ENCODE data around the gene GJC1. TPM values are rescaled to one million over a fixed set of nuclear protein-coding genes. Genes with fewer than 3 reads are reported as not detected.

GJC1 gene
- total RNA-seq, 1 donor from 2014 or later, result 81.3 TPM

DNA sequence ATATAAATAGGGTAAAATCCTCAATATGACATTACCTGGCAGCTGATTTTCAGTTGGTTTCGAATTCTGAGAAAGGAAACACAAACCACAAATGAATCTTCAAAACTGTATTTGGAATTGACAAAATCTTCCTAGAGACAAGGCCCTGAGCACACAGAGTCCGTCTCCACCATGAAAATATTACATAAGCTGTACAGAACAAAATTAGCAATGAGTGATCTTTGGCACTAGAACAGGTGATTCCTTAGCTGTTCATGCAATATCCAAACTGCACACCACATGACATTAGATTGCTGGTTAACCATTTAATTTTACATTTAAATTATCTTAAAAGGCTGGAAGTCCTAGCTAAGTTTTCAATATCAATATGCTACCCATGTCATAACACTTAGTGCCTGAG is 31.7 kb downstream of the GJC1 start:
- DNase-seq, result no peak

GRCh38 chr17:44797802-44798201 is 32.3 kb downstream of the GJC1 start:
- no peak for DNase-seq

GRCh38 chr17:44796731-44797130 is 33.4 kb downstream of the GJC1 start:
- DNase-seq, result no peak

- DNase-seq, result no peak
These were observed 34.2 kb downstream of the GJC1 start for GRCh38 chr17:44795928-44796327.

GRCh38 chr17:44795421-44795820 is 34.7 kb downstream of the GJC1 start:
- DNase-seq, result no peak

GRCh38 chr17:44794851-44795413 is 35.2 kb downstream of the GJC1 start:
- DNase-seq, result no peak

GRCh38 chr17:44793885-44794842 is 35.9 kb downstream of the GJC1 start:
- no peak for DNase-seq

GRCh38 chr17:44792276-44792675 is 37.8 kb downstream of the GJC1 start:
- no peak for DNase-seq

DNA sequence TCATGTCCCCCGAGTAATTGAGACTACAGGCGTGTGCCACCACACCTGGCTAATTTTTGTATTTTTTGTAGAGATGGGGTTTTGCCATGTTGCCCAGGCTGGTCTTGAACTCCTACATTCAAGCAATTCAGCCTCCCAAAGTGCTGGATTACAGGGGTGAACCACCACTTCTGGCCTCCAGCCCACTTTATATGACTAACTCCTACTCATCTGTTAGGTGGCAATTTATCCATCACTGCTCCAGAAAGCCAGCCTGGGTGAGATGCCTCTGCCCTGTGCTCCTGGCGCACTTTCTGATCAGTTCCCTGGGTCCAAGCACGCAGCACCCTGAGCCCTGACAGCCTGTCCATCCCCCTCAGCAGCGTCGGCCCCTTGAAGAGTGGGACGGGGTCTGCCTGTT is 41.9 kb downstream of the GJC1 start:
- DNase-seq, result no peak

DNA sequence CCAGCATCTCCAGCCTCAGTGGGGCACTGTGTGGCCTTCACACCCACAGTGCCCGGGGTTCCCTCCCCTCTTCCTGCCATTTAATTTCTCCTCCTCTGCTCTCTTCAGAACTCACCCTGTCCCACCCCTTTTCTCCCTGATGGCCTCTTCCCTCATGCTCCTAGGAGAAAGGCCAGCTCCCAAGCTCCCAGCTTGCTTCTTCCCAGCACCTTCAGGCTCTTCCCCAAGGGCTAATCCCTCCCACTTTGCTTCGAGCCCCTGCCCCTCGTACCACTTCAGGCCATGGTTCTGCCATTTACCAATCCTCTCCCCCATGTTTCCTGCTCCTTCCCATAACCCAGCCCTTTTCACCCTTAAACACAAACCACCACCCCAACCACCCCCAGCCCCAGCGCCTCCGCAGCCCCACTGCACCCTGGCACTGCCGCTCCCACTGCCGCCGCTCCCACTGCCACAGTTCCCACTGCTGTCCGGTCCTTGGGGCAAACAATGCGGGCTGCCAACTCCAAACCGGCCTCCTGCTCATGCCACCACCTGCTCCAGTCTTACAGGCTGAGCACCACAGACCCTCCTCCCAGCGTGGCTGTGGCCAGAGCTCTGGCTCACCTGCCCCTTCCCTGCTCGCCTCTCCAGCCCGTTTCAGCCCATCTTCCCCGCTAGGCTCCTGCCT is 42.7 kb downstream of the GJC1 start:
- no peak for DNase-seq

DNA sequence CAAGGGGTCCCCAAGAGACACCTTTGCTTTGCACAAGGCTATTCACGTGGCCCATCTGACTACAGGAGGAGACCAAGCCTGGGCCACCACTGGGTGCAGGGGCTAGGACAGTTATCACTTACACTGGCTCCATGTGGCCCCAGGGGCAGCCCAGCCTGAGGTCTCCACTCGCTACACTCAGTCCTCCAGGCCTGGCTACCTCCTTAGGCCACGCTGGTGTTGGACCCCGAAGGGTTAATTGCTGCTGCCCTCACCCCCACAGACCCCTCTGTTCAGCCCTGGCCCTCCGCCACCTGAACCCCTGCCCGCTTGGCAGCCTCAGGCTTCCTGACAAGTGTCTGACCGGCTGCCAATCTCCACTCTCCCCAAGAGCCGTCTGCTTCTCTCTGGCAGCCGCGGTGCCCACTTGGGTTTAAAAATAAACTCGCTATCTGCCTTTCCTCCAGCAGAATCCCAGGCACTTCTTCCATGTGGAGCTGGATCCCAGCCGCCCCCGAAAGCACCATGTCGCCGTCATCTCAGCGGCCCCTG is 43.5 kb downstream of the GJC1 start:
- peak; percentile 36 for DNase-seq

DNA sequence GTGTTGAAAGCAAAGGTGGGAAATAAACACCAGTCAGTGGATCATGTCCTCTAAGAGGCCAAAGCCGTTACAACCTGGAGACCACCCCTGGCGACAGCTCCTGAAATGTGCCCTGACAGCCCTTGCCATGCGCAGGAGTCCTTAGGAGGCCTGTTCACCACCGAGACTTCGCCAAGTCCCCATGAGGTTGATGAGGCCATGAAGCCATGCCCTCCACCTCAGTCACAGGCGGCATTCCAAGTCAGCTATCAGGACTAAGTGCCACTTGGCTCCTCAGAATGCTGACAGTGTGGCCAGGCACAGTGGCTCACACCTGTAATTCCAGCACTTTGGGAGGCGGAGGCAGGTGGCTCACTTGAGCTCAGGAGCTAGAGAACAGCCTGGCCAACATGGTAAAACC is 44.2 kb downstream of the GJC1 start:
- no peak for DNase-seq

GRCh38 chr17:44782326-44782850 is 47.7 kb downstream of the GJC1 start:
- DNase-seq, result no peak

GRCh38 chr17:44781551-44782325 is 48.3 kb downstream of the GJC1 start:
- no peak for DNase-seq

GRCh38 chr17:44780845-44781480 is 49.1 kb downstream of the GJC1 start:
- DNase-seq, result no peak

GRCh38 chr17:44780161-44780560 is 49.9 kb downstream of the GJC1 start:
- no peak for DNase-seq

DNA sequence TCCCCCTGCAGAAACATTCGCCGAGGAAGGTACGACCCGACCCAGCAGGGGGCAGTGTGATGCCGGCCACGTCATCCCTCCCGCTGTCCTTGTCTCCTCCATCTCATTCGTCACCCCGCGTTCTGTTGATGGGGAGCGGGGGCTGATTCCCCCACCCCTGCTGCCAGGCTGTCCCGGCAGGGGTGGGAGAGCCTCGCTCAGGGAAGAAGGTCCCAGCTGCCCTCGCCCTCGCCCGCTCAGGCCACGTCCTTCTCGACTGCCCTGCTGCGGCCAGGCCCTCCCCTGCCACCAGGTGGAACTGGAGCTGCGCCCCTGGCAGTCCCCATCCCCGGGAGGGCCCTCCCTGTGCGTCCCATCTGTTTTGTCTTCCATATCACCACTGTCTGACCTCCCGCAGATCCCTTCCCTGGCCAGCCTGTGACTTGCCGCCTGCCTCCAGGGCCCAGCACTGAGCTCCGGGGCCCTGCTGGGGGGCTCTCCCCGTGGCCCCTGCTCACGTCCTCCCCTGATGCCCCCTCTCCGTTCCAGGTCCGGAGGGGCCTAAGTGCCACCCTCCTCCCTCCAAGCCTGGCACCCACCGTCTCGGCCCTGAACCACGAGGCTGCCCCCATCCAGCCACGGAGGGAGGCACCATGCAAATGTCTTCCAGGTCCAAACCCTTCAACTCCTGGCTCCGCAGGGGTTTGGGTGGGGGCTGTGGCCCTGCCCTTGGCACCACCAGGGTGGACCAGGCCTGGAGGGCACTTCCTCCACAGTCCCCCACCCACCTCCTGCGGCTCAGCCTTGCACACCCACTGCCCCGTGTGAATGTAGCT is 50.7 kb downstream of the GJC1 start:
- DNase-seq, result peak; percentile 77

DNA sequence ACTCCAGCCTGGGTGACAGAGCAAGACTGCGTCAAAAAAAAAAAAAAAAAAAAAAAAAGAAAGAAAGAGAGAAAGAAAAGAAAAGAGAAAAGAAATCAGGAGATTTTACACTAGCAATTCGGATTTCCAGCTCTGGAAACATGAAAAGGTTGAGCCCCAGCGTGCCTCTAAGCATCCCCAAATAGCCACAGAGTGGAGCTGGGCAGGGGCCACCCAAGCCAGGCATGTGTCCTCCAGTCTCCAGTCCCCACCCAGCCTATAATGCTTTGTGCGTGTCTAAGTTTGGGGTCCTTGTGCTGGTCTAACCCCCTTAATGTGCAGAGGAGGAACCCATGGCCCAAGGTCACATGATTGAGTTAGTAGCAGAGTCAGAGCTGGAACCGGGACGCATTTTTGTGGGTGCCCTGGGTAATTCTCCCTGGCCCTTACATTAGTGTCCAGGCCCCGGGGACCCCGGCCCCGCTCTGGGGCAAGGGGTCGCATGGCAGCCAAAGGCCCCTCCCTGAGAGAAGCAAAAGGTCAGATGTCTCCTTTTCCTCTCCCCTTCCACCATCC is 51.4 kb downstream of the GJC1 start:
- DNase-seq, result no peak

DNA sequence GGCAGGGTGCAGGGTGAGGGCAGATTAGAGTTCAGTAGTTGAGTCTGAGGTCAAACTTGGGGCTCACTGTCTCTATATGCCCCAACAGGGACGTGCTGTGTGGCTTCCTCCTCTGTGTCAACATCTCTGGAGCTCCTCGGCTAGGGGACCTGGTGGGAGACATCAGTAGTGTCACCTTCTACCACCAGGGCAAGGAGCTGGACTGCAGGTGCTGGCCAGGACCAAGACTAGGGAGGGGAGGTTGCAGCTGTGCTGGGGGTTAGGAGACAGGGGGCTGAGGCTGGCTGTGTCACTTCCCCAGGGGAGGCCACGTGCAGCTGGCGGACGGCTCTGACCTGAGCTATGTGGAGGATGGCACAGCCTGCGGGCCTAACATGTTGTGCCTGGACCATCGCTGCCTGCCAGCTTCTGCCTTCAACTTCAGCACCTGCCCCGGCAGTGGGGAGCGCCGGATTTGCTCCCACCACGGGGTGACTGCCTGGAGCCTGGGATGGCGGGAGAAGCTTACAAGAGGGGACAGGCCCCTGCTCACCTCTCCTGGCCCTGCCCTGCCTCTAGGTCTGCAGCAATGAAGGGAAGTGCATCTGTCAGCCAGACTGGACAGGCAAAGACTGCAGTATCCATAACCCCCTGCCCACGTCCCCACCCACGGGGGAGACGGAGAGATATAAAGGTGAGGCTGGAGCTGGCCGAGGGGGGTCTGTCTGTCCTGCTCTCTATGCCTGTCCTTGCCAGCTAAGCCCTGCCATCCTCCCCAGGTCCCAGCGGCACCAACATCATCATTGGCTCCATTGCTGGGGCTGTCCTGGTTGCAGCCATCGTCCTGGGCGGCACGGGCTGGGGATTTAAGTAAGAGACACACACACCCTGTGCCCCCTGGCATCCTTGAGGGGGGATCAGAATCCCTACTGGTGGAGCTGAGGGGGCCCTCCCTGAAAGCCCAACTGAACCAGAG is 52.4 kb downstream of the GJC1 start:
- DNase-seq, result no peak

Data from occipital lobe (tissue), 2 donors.